Spleen (tissue), 7 donors: ENCODE data around the gene NXPH4.

Experiments
- CTCF ChIP-seq, 11 experiments: fragments of 200-600 bp in 7 of 11; fragments of 450-650 bp in 4 of 11; sonication (generic) in 4 of 11; IDR thresholded peaks in 8 of 11; conservative IDR thresholded peaks in 3 of 11; 1 replicate in 7 of 11; 2 replicates in 4 of 11; pipeline versions ENCODE4 v1.4.0 to v1.8.0; 2016 to 2021; ENCODE audit warnings: antibody characterized with exemption in 11 of 11, inconsistent platforms in 4 of 11, mild to moderate bottlenecking in 1 of 11
- POLR2A ChIP-seq, 3 donors: fragments of 450-650 bp; IDR thresholded peaks; one replicate each; pipeline ENCODE4 v1.5.1; 2017; ENCODE audit warnings: antibody characterized with exemption in 3 of 3, mild to moderate bottlenecking in 1 of 3
- POLR2AphosphoS5 ChIP-seq, 3 donors: sonication (generic); formaldehyde crosslinking; IDR thresholded peaks; one replicate each; pipeline ENCODE4 v1.5.1; 2017; ENCODE audit warnings: antibody characterized with exemption in 3 of 3
- donor health status: DM: no; HTN: no; CAD: no; lungs with moderate emphysema.
- donor health status: DM: no; HTN: no; CAD: no.
- donor health status: DM: no; HTN: no; CAD: no.

DNA sequence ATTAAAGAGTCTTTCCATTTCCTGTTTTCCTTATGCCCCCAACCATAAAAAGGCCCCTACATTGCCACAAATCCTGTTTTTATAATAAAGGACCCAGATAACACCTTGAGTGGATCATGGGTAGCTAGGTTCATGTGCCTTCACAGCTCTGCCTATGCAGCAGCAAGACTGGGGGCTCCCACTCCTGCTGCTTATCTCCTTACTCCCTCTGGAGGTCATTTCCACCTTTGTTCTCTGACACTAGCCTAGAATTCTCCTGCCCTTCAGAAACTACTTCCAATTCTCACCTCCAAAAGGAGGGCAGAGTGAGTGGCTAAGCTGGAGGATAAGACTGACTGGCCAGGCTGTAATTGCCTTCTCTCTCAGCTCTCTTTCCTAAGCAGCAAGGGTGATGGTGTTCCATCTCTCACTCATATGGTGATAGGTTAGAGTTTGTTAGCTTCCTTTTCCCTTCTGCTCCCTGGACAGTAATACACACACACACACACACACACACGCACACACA is 54.4 kb downstream of the NXPH4 start:
- TF ChIP-seq CTCF (IDR thresholded peaks at IDR 0.05 in 8 of 11, conservative IDR thresholded peaks at IDR 0.05 in 3 of 11) (no peak), POLR2A (IDR thresholded peaks at IDR 0.05) (no peak), POLR2AphosphoS5 (IDR thresholded peaks at IDR 0.05) (no peak)
